HepG2 (cell line): Measurements from ENCODE around the gene SRGAP3. TPM values are rescaled to one million over a fixed set of nuclear protein-coding genes. Genes with fewer than 3 reads are reported as not detected.

Experiments
- ZKSCAN8 ChIP-seq: IDR thresholded peaks from 2 replicates; pipeline ENCODE4 v1.6.1; 2016; ENCODE audit warnings: borderline replicate concordance, missing genetic modification reagents, missing compliant biosample characterization
- ZNF407 ChIP-seq: sonication (generic); formaldehyde crosslinking; IDR thresholded peaks from one replicate; pipeline ENCODE4 v1.5.1; 2020; ENCODE audit warnings: mild to moderate bottlenecking, missing genetic modification reagents; ENCODE audit errors: not compliant biosample characterization
- ZNF430 ChIP-seq: sonication (generic); formaldehyde crosslinking; IDR thresholded peaks from 2 replicates; pipeline ENCODE4 v1.9.0; 2021; ENCODE audit warnings: mild to moderate bottlenecking, missing genetic modification reagents
- ZNF646 ChIP-seq: sonication (generic); formaldehyde crosslinking; IDR thresholded peaks from 2 replicates; pipeline ENCODE4 v1.9.0; 2021; ENCODE audit warnings: mild to moderate bottlenecking, missing genetic modification reagents
- polyA plus RNA-seq, 8 experiments: library from polyadenylated mRNA; depleted of rRNA in 3 of 8; stranded (reverse) in 7 of 8; unstranded in 1 of 8; fragments of >200 nt; fragmentation: Illumina TruSeq in 4 of 8; extraction: Trizol in 4 of 8; gene quantifications; 2 replicates each; pipeline versions ENCODE4 v1.2.1 to v1.2.3, GENCODE V29; 2011 to 2016; ENCODE audit warnings: low read depth in 4 of 8, missing spikeins in 1 of 8, mixed read lengths in 1 of 8; ENCODE audit not compliant: insufficient read depth in 1 of 8
- total RNA-seq, 5 experiments: library from RNA; depleted of rRNA; stranded (reverse); fragments of >200 nt; fragmentation: Illumina TruSeq; extraction: Trizol; gene quantifications; 2 replicates each; pipeline ENCODE4 v1.2.3, GENCODE V29; 2016; ENCODE audit warnings: low read depth in 1 of 5

Gene SRGAP3
- total and polyA plus RNA-seq, 2 of the 13 experiments (the other 11 are each of a cell fraction or from before 2014, with no cell fraction given): 1.2 to 1.4 TPM

DNA sequence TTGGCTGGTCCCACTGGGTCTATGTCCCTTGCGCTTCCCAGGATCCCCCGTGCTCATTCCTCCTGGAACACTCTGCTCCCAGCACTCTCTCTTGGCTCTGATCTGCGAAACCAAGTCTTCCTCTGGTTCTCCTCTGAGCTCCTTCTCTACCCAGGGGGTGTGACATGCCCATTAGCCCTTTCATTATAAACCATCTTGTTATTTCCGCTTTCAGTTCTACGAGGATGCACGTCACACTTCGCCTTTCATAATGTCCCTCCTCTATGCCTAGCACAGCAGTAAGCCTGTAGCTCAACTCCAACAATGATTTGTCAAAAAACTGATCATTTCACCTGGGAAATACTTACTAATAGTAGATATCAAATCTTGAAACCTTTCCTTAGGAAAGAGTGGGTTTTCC is 234.2 kb downstream of the SRGAP3 start (continued):
- no peak for TF ChIP-seq ZNF646
- TF ChIP-seq ZNF407 (CRISPR knock-in tag): no peak
- no peak for TF ChIP-seq ZNF430 (CRISPR knock-in tag)
- no peak for TF ChIP-seq ZKSCAN8 (CRISPR knock-in tag)
